Measurements from ENCODE around the gene ZNF496. TPM values are rescaled to one million over a fixed set of nuclear protein-coding genes. Genes with fewer than 3 reads are reported as not detected.

Gene ZNF496
- total and polyA plus RNA-seq, 2 of the 4 experiments (the other 2 are of a cell fraction) = 11.7 to 16.2 TPM

GRCh38 chr1:247326411-247327130 is 5.1 kb downstream of the ZNF496 start:
- no peak overlapping the region for H3K56ac ChIP-seq (ENCODE audit: extremely low read depth, insufficient read depth, low read length)
- no CpG with 5 or more reads among the region's 8 CpGs for WGBS, 2 experiments (ENCODE audit: extremely low coverage in 2 of 2, insufficient read length in 1 of 2)
- H4K5ac ChIP-seq (ENCODE audit: low read depth, low read length) = no peak overlapping the region
- H4K8ac ChIP-seq (ENCODE audit: low read depth in 2 of 2, low read length in 2 of 2) = no peak overlapping the region
- dilution Hi-C loops (cut with HindIII; ENCODE audit: low sequenced_read_pairs, unreplicated experiment) = no loop called here
- no peak for TF ChIP-seq CHD1 (IDR thresholded peaks at IDR 0.05; ENCODE audit: low read depth, low read length)
- no peak overlapping the region for H2BK5ac ChIP-seq (ENCODE audit: low read depth, low read length, poor library complexity, severe bottlenecking)
- no peak overlapping the region for H3K23ac ChIP-seq (ENCODE audit: low read depth, low read length)
- H3K4me2 ChIP-seq (ENCODE audit: low read depth, low read length) = no peak overlapping the region
- no peak overlapping the region for H4K91ac ChIP-seq (ENCODE audit: insufficient read depth, low read depth, low read length)
- peaks cover 51% of the 10 kb centered on the region for H3K36me3 ChIP-seq (ENCODE audit: control insufficient read depth, insufficient read depth, low read length)
- H2AFZ ChIP-seq (replicated peaks; ENCODE audit: low read length, poor library complexity) = no peak overlapping the region
- H3K4me1 ChIP-seq (ENCODE audit: control insufficient read depth, insufficient read depth, low read length) = peaks cover 5% of the 10 kb centered on the region; the same call in 1 of the 2 replicates
- H3K79me1 ChIP-seq (ENCODE audit: low read depth in 1 of 2, low read length in 2 of 2) = peaks cover 26 to 35% of the 10 kb centered on the region in 2 experiments
- no peak overlapping the region for H3K18ac ChIP-seq (ENCODE audit: low read depth, low read length)
- H2BK15ac ChIP-seq (ENCODE audit: low read depth, low read length) = no peak overlapping the region
- no TSS peak for BruUV-seq (replicated peaks)
- no peaks in the 10 kb centered on the region for H3K27me3 ChIP-seq (ENCODE audit: control insufficient read depth, insufficient read depth, low read length)
- H3K27ac ChIP-seq (ENCODE audit: insufficient read depth, low read length) = no peak overlapping the region
- no peak overlapping the region for H3K4me3 ChIP-seq (ENCODE audit: insufficient read depth, low read depth, low read length)
- DNase-seq = no peak
- CTCF ChIA-PET = no interaction called here
- ATAC-seq (ENCODE audit: low read depth) = no peak
- H2AK5ac ChIP-seq (ENCODE audit: low read depth, low read length) = no peak overlapping the region
- no peaks in the 10 kb centered on the region for H3K9me3 ChIP-seq (ENCODE audit: control insufficient read depth, insufficient read depth, low read length)
- H4K20me1 ChIP-seq (ENCODE audit: insufficient read depth, low read length) = peaks cover 13% of the 10 kb centered on the region
- H2BK20ac ChIP-seq (ENCODE audit: low read depth, low read length) = no peak overlapping the region
- H2AK9ac ChIP-seq (replicated peaks; ENCODE audit: low read depth, low read length, poor library complexity) = no peak overlapping the region
- H3K14ac ChIP-seq (replicated peaks; ENCODE audit: low read depth, low read length) = no peak overlapping the region
- H3K4ac ChIP-seq (ENCODE audit: low read depth, low read length) = no peak overlapping the region
- in situ Hi-C loops (cut with MboI; ENCODE audit: low sequenced_read_pairs) = no loop called here
- intact Hi-C loops (cut with micrococcal nuclease) = no loop called here
- no peak overlapping the region for H3K9ac ChIP-seq (ENCODE audit: low read depth, low read length)
- peaks cover 13% of the 10 kb centered on the region for H3K9me1 ChIP-seq (ENCODE audit: insufficient read depth, low read length)
- H2BK120ac ChIP-seq (ENCODE audit: low read depth, low read length) = no peak overlapping the region
- POLR2A ChIA-PET (ENCODE audit: unreplicated experiment) = no interaction called here
